ENCODE results near the gene GAK. TPM values are rescaled to one million over a fixed set of nuclear protein-coding genes. Genes with fewer than 3 reads are reported as not detected.

Gene GAK
- total RNA-seq, 2 donors from 2014 or later: 104 to 121 TPM

DNA sequence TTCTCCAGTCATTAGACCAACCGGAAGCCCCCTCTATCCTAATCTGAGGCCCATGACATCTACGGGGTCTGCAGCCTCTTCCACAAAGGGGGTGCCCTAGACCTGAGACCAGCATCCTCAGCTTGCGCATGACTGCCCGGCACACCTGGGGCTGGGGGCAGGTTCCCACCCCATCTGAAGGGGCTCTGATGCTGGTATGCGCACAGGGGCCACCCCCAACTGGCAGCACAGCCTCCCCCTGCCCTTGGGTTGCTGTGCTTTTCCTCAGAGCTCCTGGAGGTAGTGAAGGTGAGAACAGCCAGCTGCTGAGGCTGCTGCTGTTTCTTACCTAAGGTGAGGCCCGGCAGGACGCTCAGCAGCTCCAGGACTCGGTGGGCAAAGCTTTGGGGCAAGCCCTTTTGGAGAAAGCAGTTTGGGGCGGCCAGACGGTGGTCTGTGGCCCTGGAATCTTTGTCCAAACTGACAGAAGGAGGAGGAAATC is 87.3 kb downstream of the GAK start:
- Histone ChIP-seq H3K36me3 (ENCODE audit: control insufficient read depth, insufficient read depth, low read length) (no peaks in the 10 kb centered on the region), H3K9ac (ENCODE audit: extremely low read depth, low read length, poor library complexity, severe bottlenecking) (no peak overlapping the region), H3K27ac (ENCODE audit: low read depth, low read length) (no peak overlapping the region), H3K27me3 (ENCODE audit: control insufficient read depth, insufficient read depth, low read length, poor library complexity, severe bottlenecking) (no peaks in the 10 kb centered on the region), H3K4me3 (ENCODE audit: low read length) (no peak overlapping the region), H3K9me3 (ENCODE audit: control insufficient read depth, low read length) (no peaks in the 10 kb centered on the region), H3K4me1 (ENCODE audit: control insufficient read depth, insufficient read depth, low read length) (no peaks in the 10 kb centered on the region)
- TF ChIP-seq, protein P1, sequence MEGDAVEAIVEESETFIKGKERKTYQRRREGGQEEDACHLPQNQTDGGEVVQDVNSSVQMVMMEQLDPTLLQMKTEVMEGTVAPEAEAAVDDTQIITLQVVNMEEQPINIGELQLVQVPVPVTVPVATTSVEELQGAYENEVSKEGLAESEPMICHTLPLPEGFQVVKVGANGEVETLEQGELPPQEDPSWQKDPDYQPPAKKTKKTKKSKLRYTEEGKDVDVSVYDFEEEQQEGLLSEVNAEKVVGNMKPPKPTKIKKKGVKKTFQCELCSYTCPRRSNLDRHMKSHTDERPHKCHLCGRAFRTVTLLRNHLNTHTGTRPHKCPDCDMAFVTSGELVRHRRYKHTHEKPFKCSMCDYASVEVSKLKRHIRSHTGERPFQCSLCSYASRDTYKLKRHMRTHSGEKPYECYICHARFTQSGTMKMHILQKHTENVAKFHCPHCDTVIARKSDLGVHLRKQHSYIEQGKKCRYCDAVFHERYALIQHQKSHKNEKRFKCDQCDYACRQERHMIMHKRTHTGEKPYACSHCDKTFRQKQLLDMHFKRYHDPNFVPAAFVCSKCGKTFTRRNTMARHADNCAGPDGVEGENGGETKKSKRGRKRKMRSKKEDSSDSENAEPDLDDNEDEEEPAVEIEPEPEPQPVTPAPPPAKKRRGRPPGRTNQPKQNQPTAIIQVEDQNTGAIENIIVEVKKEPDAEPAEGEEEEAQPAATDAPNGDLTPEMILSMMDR (conservative IDR thresholded peaks at IDR 0.05): no peak
- no peak for DNase-seq
- no peak overlapping the region for H3K4me3 Mint-ChIP-seq
- H3K27ac Mint-ChIP-seq: no peak overlapping the region
- H3K27me3 Mint-ChIP-seq (ENCODE audit: insufficient read depth): no peaks in the 10 kb centered on the region
- 88 to 92% methylated on average over 5 to 10 of the region's 10 CpGs for WGBS, 2 experiments (ENCODE audit: insufficient coverage in 1 of 2, insufficient read length in 1 of 2)
- H3K9me3 Mint-ChIP-seq: no peaks in the 10 kb centered on the region
- H3K4me1 Mint-ChIP-seq: no peaks in the 10 kb centered on the region
- peaks cover 33% of the 10 kb centered on the region for H3K36me3 Mint-ChIP-seq (ENCODE audit: low read depth)

DNA sequence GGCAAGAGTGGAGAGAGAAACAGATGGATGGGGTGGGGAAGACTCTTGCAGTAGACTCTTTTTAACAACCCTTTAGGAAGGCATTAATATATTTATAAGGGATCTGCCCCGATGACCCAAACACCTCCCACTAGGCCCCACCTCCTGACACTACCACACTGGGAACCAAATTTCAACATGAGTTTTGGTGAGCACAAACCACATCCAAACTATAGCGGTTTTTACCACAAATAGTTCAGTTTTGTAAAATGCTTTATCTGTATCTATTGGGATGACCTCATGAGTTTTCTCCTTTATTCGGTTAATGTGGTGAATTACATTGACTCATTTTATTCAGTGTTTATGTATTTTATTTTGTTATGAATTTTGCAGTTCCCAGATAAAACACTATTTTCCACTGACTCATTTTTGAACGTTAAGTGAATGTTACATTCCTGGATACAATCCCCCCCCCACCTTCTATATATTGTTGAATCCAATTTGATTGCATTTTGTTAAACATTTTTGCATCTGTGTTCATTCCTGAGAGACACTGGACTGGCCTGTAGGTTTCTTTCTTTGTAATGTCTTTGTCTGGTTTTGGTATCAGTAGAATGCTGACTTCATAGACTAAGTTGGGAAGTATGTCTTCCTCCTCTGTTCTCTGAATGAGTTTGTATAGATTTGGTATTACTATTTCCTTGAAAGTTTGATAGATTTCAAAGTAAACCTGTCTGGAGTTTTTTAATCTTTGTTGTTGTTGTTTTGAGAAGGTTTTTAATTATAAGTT is 92.3 kb downstream of the GAK start:
- 93% methylated on average over 4 of the region's 4 CpGs; no CpG with 5 or more reads in 1 of the 2 experiments for WGBS, 2 experiments (ENCODE audit: insufficient coverage in 1 of 2, insufficient read length in 1 of 2)
- TF ChIP-seq, protein P1 (conservative IDR thresholded peaks at IDR 0.05): no peak
- Mint-ChIP-seq H3K4me3 (no peak overlapping the region), H3K27ac (no peak overlapping the region), H3K9me3 (peaks cover 21% of the 10 kb centered on the region), H3K36me3 (ENCODE audit: low read depth) (peaks cover 18% of the 10 kb centered on the region), H3K4me1 (no peaks in the 10 kb centered on the region), H3K27me3 (ENCODE audit: insufficient read depth) (no peaks in the 10 kb centered on the region)
- no peaks in the 10 kb centered on the region for H3K36me3 ChIP-seq (ENCODE audit: control insufficient read depth, insufficient read depth, low read length)
- H3K4me3 ChIP-seq (ENCODE audit: low read length): no peak overlapping the region
- H3K27me3 ChIP-seq (ENCODE audit: control insufficient read depth, insufficient read depth, low read length, poor library complexity, severe bottlenecking): no peaks in the 10 kb centered on the region
- no peak for DNase-seq
- no peak overlapping the region for H3K27ac ChIP-seq (ENCODE audit: low read depth, low read length)
- no peaks in the 10 kb centered on the region for H3K4me1 ChIP-seq (ENCODE audit: control insufficient read depth, insufficient read depth, low read length)
- H3K9me3 ChIP-seq (ENCODE audit: control insufficient read depth, low read length): peaks cover 15% of the 10 kb centered on the region
- no peak overlapping the region for H3K9ac ChIP-seq (ENCODE audit: extremely low read depth, low read length, poor library complexity, severe bottlenecking)

DNA sequence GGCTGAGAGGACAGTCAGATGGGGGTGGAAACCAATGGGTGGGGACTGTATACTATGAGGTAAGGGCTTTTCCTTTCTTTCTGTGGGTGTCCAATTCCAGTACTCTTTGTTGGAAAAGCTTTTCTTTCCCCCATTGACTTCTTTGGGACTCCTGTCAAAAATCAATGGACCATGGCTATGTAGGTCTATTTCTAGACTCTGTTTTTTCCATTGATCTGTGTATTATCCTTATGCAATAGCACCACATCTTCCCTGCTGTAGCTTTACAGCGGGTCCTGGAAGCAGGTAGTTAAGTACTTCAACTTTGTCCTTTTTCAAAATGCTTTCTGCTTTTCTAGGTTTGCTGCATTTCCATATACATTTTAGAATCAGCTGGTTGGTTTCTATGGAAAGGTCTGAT is 94.3 kb downstream of the GAK start:
- no peak overlapping the region for H3K4me3 ChIP-seq (ENCODE audit: low read length)
- no peak overlapping the region for H3K27ac Mint-ChIP-seq
- H3K9me3 ChIP-seq (ENCODE audit: control insufficient read depth, low read length): peaks cover 15% of the 10 kb centered on the region
- no peak overlapping the region for H3K4me3 Mint-ChIP-seq
- 91 to 100% methylated on average over 1 of the region's 1 CpG for WGBS, 2 experiments (ENCODE audit: insufficient coverage in 1 of 2, insufficient read length in 1 of 2)
- H3K27me3 Mint-ChIP-seq (ENCODE audit: insufficient read depth): peaks cover 2% of the 10 kb centered on the region
- H3K4me1 ChIP-seq (ENCODE audit: control insufficient read depth, insufficient read depth, low read length): no peaks in the 10 kb centered on the region
- no peak for DNase-seq
- no peaks in the 10 kb centered on the region for H3K4me1 Mint-ChIP-seq
- TF ChIP-seq, protein P1 (conservative IDR thresholded peaks at IDR 0.05): no peak
- peaks cover 21% of the 10 kb centered on the region for H3K9me3 Mint-ChIP-seq
- H3K27me3 ChIP-seq (ENCODE audit: control insufficient read depth, insufficient read depth, low read length, poor library complexity, severe bottlenecking): no peaks in the 10 kb centered on the region
- no peaks in the 10 kb centered on the region for H3K36me3 ChIP-seq (ENCODE audit: control insufficient read depth, insufficient read depth, low read length)
- H3K36me3 Mint-ChIP-seq (ENCODE audit: low read depth): peaks cover 9% of the 10 kb centered on the region
- H3K9ac ChIP-seq (ENCODE audit: extremely low read depth, low read length, poor library complexity, severe bottlenecking): no peak overlapping the region
- no peak overlapping the region for H3K27ac ChIP-seq (ENCODE audit: low read depth, low read length)
